Thyroid gland (tissue), 4 donors: Measurements from ENCODE around the gene GPR157.

Experiments used
- CTCF ChIP-seq, 6 experiments: fragments of 200-600 bp in 3 of 6; fragments of 450-650 bp in 3 of 6; sonication (generic) in 3 of 6; IDR thresholded peaks; one replicate each; pipeline ENCODE4 v1.5.1; 2016 to 2019; ENCODE audit warnings: antibody characterized with exemption in 6 of 6, mild to moderate bottlenecking in 2 of 6, inconsistent platforms in 1 of 6, moderate library complexity in 1 of 6
- POLR2A ChIP-seq, 2 donors: fragments of 450-650 bp; IDR thresholded peaks; one replicate each; pipeline ENCODE4 v1.6.1; 2017; ENCODE audit warnings: antibody characterized with exemption in 2 of 2, mild to moderate bottlenecking in 2 of 2, moderate library complexity in 1 of 2

GRCh38 chr1:9075022-9075421 lies 53.9 kb downstream of the GPR157 start:
- TF ChIP-seq CTCF (IDR thresholded peaks at IDR 0.05) (no peak), POLR2A (IDR thresholded peaks at IDR 0.05) (no peak)
